OCI-LY1 (cell line): Measurements from ENCODE around the gene PLEKHO1.

ENCODE experiments used
- H2AFZ ChIP-seq: fragments of 200-600 bp; sonication (generic), shearing (Covaris generic); 2 replicates; pipeline ENCODE4 v1.6.0; 2014; ENCODE audit warnings: antibody characterized with exemption, mild to moderate bottlenecking, low read length
- H3F3A ChIP-seq: fragments of 200-600 bp; sonication (generic), shearing (Covaris generic); 2 replicates; pipeline ENCODE4 v1.6.0; 2014; ENCODE audit warnings: mild to moderate bottlenecking, antibody characterized with exemption, low read length, moderate library complexity; ENCODE audit not compliant: insufficient read depth
- H3K27ac ChIP-seq: fragments of 200-600 bp; sonication (generic); 2 replicates; pipeline ENCODE4 v1.5.1; 2014; ENCODE audit warnings: low read length, mixed run types, mild to moderate bottlenecking, low read depth; ENCODE audit not compliant: poor library complexity, severe bottlenecking
- H3K27me3 ChIP-seq: fragments of 200-600 bp; sonication (generic); 2 replicates; pipeline ENCODE4 v1.6.0; 2014; ENCODE audit warnings: antibody characterized with exemption, mild to moderate bottlenecking, low read length, moderate library complexity; ENCODE audit not compliant: insufficient read depth
- H3K36me3 ChIP-seq: fragments of 200-600 bp; sonication (generic); 2 replicates; pipeline ENCODE4 v1.6.1; 2014; ENCODE audit warnings: mild to moderate bottlenecking, antibody characterized with exemption, low read length, moderate library complexity, mixed read lengths; ENCODE audit not compliant: insufficient read depth
- H3K4me1 ChIP-seq: fragments of 200-600 bp; sonication (generic); 2 replicates; pipeline ENCODE4 v1.5.1; 2014; ENCODE audit warnings: mild to moderate bottlenecking, low read length, moderate library complexity; ENCODE audit not compliant: insufficient read depth, severe bottlenecking
- H3K4me2 ChIP-seq: fragments of 200-600 bp; sonication (generic), shearing (Covaris generic); 2 replicates; pipeline ENCODE4 v1.6.1; 2014; ENCODE audit warnings: low read length
- H3K4me3 ChIP-seq: fragments of 200-600 bp; sonication (generic); 2 replicates; pipeline ENCODE4 v1.5.1; 2014; ENCODE audit warnings: low read length, low read depth, mild to moderate bottlenecking, mixed read lengths; ENCODE audit not compliant: poor library complexity, severe bottlenecking
- H3K79me2 ChIP-seq: fragments of 200-600 bp; shearing (Covaris generic); 2 replicates; pipeline ENCODE4 v1.6.1; 2016; ENCODE audit warnings: mixed run types, low read length, mixed read lengths; ENCODE audit not compliant: insufficient read depth
- H3K9ac ChIP-seq: fragments of 200-600 bp; sonication (generic), shearing (Covaris generic); 2 replicates; pipeline ENCODE4 v1.6.1; 2014; ENCODE audit warnings: mild to moderate bottlenecking, low read length, mixed read lengths
- H3K9me2 ChIP-seq: fragments of 200-600 bp; sonication (generic), shearing (Covaris generic); 2 replicates; pipeline ENCODE4 v1.6.1; 2014; ENCODE audit warnings: low read depth, mild to moderate bottlenecking, low read length, mixed read lengths
- H3K9me3 ChIP-seq: fragments of 200-600 bp; shearing (Covaris generic); 2 replicates; pipeline ENCODE4 v1.6.1; 2014; ENCODE audit warnings: low read length, mixed read lengths
- H4K20me1 ChIP-seq: fragments of 200-600 bp; sonication (generic), shearing (Covaris generic); 2 replicates; pipeline ENCODE4 v1.6.0; 2016; ENCODE audit warnings: mild to moderate bottlenecking, low read length; ENCODE audit not compliant: insufficient read depth
- EZH2 ChIP-seq: fragments of 200-600 bp; sonication (generic), shearing (Covaris generic); IDR thresholded peaks from 2 replicates; pipeline ENCODE4 v1.8.0; 2017; ENCODE audit warnings: borderline replicate concordance, mixed run types, mild to moderate bottlenecking, antibody characterized with exemption, low read length, moderate library complexity, mixed read lengths
- TF ChIP-seq, protein P1 (sequence below): fragments of 200-600 bp; sonication (generic), shearing (Covaris generic); IDR thresholded peaks from 2 replicates; pipeline ENCODE4 v1.5.1; 2017; ENCODE audit warnings: mild to moderate bottlenecking, antibody characterized with exemption, low read length, moderate library complexity, mixed read lengths

Gene PLEKHO1

GRCh38 chr1:150159550-150159949 is 9.8 kb downstream of the PLEKHO1 start:
- no peaks in the 10 kb centered on the region for H4K20me1 ChIP-seq
- H2AFZ ChIP-seq, result no peak overlapping the region
- peak overlapping the region; percentile 53 for H3K9ac ChIP-seq
- peaks cover 46% of the 10 kb centered on the region for H3K4me1 ChIP-seq
- H3K4me3 ChIP-seq, result peak overlapping the region; percentile 42
- peak overlapping the region; percentile 86 for H3K27ac ChIP-seq
- H3K4me2 ChIP-seq, result peak overlapping the region; percentile 65
- H3K36me3 ChIP-seq, result peaks cover 16% of the 10 kb centered on the region; the same call in 1 of the 2 replicates
- H3K79me2 ChIP-seq, result no peaks in the 10 kb centered on the region
- no peaks in the 10 kb centered on the region for H3K27me3 ChIP-seq
- H3K9me3 ChIP-seq, result no peaks in the 10 kb centered on the region
- H3F3A ChIP-seq, result no peaks in the 10 kb centered on the region
- H3K9me2 ChIP-seq, result no peaks in the 10 kb centered on the region
- TF ChIP-seq, protein P1, sequence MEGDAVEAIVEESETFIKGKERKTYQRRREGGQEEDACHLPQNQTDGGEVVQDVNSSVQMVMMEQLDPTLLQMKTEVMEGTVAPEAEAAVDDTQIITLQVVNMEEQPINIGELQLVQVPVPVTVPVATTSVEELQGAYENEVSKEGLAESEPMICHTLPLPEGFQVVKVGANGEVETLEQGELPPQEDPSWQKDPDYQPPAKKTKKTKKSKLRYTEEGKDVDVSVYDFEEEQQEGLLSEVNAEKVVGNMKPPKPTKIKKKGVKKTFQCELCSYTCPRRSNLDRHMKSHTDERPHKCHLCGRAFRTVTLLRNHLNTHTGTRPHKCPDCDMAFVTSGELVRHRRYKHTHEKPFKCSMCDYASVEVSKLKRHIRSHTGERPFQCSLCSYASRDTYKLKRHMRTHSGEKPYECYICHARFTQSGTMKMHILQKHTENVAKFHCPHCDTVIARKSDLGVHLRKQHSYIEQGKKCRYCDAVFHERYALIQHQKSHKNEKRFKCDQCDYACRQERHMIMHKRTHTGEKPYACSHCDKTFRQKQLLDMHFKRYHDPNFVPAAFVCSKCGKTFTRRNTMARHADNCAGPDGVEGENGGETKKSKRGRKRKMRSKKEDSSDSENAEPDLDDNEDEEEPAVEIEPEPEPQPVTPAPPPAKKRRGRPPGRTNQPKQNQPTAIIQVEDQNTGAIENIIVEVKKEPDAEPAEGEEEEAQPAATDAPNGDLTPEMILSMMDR, result no peak
- no peak for TF ChIP-seq EZH2

- no peak for TF ChIP-seq EZH2
- TF ChIP-seq, protein P1, result no peak; the same call in 1 of the 2 replicates
- H3K9ac ChIP-seq, result peak overlapping the region; percentile 6; the same call in 1 of the 2 replicates
- H3K9me3 ChIP-seq, result no peaks in the 10 kb centered on the region
- peak overlapping the region; percentile 65; the same call in 1 of the 2 replicates for H3K4me2 ChIP-seq
- no peaks in the 10 kb centered on the region for H3K27me3 ChIP-seq
- H3F3A ChIP-seq, result no peaks in the 10 kb centered on the region
- no peaks in the 10 kb centered on the region for H3K79me2 ChIP-seq
- peak overlapping the region; percentile 6 for H3K4me3 ChIP-seq
- peak overlapping the region; percentile 86 for H3K27ac ChIP-seq
- no peaks in the 10 kb centered on the region for H3K9me2 ChIP-seq
- H2AFZ ChIP-seq, result no peak overlapping the region
- peaks cover 12% of the 10 kb centered on the region; the same call in 1 of the 2 replicates for H3K36me3 ChIP-seq
- H4K20me1 ChIP-seq, result no peaks in the 10 kb centered on the region
- H3K4me1 ChIP-seq, result peaks cover 56% of the 10 kb centered on the region
Measured at GRCh38 chr1:150160964-150161621, 11.4 kb downstream of the PLEKHO1 start.

DNA sequence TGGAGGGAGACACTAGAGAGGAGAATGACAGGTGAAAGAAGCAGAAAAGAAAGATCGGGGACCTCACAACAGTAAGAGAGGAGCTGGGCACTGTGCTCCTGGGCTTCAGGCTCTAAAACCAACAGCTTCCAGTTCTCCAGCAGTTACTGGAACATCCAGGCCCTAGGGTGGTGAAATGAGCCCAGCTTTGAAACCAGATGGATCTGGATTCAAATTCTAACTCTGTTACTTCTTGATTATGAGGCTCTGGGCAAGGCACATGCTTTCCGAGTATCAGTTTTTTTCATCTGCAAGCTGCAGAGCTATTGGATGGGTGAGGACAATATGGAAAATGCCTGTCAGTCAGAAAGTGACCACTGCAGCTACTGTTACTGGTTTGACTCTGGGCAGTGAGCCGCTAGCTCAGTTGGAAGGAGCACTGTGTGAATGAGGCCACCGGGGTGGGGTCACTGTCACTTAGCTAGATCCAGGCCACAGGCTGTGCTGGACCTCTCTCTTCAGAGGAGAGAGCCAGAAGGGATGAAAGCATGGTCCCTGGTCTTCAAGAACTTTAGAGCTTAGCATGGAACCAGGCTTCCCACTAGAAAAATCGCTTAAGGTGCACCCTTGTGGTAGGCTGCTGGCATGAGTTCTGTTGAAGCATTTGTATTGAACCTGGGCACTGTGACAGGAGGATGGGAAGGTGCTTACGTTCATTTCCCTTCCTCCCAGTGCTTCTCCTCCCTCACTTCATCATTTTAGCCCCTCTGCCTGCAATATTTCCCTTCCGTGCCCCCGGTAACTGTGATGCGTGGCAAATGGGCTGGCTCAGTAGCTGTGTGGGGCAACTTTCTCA is 12.2 kb downstream of the PLEKHO1 start:
- Histone ChIP-seq H3K4me3 (no peak overlapping the region), H3K36me3 (peaks cover 7% of the 10 kb centered on the region; the same call in 1 of the 2 replicates), H3K4me2 (peak overlapping the region; percentile 4; the same call in 1 of the 2 replicates), H3K9ac (peak overlapping the region; percentile 18; the same call in 1 of the 2 replicates), H3K27me3 (no peaks in the 10 kb centered on the region), H3K9me2 (no peaks in the 10 kb centered on the region), H3F3A (no peaks in the 10 kb centered on the region), H4K20me1 (no peaks in the 10 kb centered on the region), H3K9me3 (no peaks in the 10 kb centered on the region), H3K79me2 (no peaks in the 10 kb centered on the region), H3K27ac (peak overlapping the region; percentile 86), H2AFZ (no peak overlapping the region), H3K4me1 (peaks cover 56% of the 10 kb centered on the region)
- no peak for TF ChIP-seq EZH2
- TF ChIP-seq, protein P1, result peak; percentile 51
